Measurements from ENCODE around the gene NKD1.

NKD1 gene

DNA sequence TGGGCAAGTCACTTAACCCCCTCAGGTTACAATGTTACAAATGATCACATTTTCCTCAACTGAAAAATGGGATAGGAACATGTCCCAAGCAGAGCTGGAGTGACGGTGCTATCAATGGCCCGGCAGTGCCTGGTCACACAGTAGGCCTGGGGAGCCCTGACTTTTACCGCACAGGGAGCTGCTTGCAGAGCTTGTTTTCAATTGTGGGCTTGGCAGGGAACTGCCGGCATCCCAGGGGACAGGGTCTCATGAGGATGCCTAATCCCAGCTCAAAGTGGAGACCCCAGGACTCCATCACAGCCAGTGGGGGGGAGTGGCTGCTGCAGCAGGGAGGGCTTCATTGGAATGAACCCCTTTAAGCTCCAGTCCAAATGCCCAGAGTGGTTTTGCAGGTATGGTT is 121.5 kb downstream of the NKD1 start:
- no peaks in the 10 kb centered on the region; the same call in none of the 2 replicates for H3K9me3 ChIP-seq
- no peak overlapping the region for H3K4me3 ChIP-seq (ENCODE audit: low read depth, low read length)
- H3K36me3 ChIP-seq = no peaks in the 10 kb centered on the region
- DNase-seq = no peak
- H3K4me1 ChIP-seq = no peaks in the 10 kb centered on the region
- TF ChIP-seq, protein P1, sequence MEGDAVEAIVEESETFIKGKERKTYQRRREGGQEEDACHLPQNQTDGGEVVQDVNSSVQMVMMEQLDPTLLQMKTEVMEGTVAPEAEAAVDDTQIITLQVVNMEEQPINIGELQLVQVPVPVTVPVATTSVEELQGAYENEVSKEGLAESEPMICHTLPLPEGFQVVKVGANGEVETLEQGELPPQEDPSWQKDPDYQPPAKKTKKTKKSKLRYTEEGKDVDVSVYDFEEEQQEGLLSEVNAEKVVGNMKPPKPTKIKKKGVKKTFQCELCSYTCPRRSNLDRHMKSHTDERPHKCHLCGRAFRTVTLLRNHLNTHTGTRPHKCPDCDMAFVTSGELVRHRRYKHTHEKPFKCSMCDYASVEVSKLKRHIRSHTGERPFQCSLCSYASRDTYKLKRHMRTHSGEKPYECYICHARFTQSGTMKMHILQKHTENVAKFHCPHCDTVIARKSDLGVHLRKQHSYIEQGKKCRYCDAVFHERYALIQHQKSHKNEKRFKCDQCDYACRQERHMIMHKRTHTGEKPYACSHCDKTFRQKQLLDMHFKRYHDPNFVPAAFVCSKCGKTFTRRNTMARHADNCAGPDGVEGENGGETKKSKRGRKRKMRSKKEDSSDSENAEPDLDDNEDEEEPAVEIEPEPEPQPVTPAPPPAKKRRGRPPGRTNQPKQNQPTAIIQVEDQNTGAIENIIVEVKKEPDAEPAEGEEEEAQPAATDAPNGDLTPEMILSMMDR (IDR thresholded peaks at IDR 0.05; ENCODE audit: low read depth, low read length) = no peak
- H3K27me3 ChIP-seq = no peaks in the 10 kb centered on the region

DNA sequence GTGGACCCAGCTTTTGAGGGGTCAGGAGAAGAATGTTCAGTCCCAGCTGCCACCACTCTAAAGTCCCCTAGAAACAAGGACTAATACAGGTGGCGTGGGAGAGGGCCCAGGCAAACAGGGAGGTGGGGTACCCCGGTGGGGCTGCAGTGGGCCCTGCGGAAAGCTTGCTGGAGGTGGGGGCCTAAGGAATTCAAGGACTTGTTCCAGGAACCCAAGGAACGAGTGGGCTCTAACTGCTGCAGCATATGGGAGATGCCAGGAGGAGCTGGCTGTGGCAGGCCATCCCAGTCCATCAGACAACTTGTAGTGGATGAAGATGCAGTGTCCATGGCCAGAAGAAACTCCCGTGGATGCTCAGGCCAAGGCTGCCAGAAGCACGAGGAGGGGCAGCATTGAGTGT is 122.3 kb downstream of the NKD1 start:
- no peak for DNase-seq
- Histone ChIP-seq H3K27me3 (no peaks in the 10 kb centered on the region), H3K4me1 (no peaks in the 10 kb centered on the region), H3K36me3 (no peaks in the 10 kb centered on the region), H3K9me3 (no peaks in the 10 kb centered on the region; the same call in none of the 2 replicates), H3K4me3 (ENCODE audit: low read depth, low read length) (no peak overlapping the region)
- TF ChIP-seq, protein P1 (IDR thresholded peaks at IDR 0.05; ENCODE audit: low read depth, low read length) = no peak

DNA sequence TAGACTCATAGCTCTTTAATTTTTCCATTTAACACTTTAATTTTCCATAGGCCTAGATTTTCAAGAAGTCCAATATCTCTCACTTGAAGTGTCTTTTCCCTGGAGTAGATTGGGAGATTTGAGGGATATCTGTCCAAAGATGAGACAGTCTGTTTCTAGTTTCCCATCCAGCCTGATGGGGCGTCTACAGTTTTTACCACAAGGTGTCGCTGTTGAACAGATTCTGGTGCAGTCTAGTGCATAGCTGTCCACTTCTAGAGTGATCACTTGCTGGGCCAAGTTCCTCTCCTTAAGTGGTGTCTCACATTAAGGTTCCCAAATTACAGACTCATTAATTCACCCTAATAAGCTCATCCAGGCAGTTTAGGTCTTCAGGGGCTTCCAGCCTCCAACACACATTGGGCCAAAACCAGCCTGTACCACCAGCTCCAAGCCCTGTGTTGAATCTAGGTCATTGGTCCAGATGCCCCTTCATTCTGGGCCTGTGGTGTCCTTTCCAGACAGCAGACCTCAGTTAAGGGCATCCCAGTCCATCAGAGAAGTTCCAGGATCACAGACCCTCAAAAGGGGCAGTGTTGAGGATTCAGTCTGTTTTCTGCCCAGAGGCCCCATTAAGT is 123.6 kb downstream of the NKD1 start:
- Histone ChIP-seq H3K4me1 (no peaks in the 10 kb centered on the region), H3K9me3 (no peaks in the 10 kb centered on the region; the same call in none of the 2 replicates), H3K4me3 (ENCODE audit: low read depth, low read length) (no peak overlapping the region), H3K36me3 (no peaks in the 10 kb centered on the region), H3K27me3 (no peaks in the 10 kb centered on the region)
- DNase-seq = peak; percentile 51
- TF ChIP-seq, protein P1 (IDR thresholded peaks at IDR 0.05; ENCODE audit: low read depth, low read length) = peak; percentile 90

DNA sequence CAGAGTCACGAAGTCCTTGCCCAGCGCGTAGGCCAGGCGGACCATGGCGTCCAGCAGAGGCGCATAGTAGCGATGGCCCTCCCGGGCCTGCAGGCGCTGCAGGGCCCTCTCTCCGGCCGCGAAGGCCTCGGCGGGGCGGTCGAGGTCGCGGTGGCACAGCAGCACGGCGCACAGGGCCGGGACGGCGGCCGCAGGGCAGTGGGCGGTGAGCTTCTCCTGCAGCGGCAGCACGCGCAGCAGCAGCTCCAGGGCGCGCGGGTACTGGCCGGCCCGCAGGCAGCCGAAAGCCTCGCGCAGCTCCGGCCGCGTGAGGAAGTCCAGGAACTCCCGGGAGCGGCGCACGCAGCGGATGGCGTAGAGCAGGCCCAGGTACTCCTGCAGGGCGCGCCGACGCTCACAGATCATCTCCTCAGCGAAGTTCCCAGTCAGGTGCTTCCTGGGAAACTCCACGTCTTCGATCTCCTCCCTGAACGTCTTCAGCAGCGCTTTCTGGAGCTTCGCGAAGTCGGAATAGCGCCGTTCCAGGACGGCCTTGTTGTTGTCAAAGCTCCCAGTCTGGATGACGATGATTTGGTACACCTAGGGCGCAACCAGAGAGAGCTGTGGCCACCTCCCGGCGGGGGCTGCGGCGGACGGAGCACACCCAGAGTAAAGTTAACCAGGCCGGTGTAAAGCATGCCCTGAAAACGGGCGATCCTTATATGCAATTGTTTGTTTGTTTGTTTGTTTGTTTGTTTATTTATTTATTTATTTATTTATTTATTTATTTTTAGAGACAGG is 125.5 kb downstream of the NKD1 start:
- Histone ChIP-seq H3K9me3 (no peaks in the 10 kb centered on the region; the same call in none of the 2 replicates), H3K4me1 (no peaks in the 10 kb centered on the region), H3K36me3 (no peaks in the 10 kb centered on the region), H3K27me3 (no peaks in the 10 kb centered on the region), H3K4me3 (ENCODE audit: low read depth, low read length) (no peak overlapping the region)
- TF ChIP-seq, protein P1 (IDR thresholded peaks at IDR 0.05; ENCODE audit: low read depth, low read length) = no peak
- DNase-seq = no peak

DNA sequence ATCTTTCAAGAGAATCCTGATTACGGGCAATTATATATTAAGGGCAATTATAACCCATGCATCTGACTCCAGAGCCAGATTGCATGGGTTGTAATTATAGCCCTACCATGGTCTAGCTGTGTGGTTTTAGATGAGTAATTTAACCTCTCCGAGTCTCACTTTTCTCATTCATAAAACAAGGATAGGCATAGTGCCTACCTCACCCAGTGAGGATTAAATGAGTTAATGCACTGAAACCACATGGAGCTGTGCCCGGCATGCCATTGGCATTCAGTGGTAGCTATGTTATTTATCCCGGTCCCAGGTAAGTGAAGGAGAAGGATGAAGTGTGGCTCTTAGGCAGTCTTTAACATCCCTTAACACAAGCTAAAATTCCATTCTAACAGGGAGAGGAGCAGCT is 126.6 kb downstream of the NKD1 start:
- no peak for DNase-seq
- Histone ChIP-seq H3K27me3 (no peaks in the 10 kb centered on the region), H3K4me3 (ENCODE audit: low read depth, low read length) (no peak overlapping the region), H3K36me3 (no peaks in the 10 kb centered on the region), H3K4me1 (no peaks in the 10 kb centered on the region), H3K9me3 (no peaks in the 10 kb centered on the region; the same call in none of the 2 replicates)
- TF ChIP-seq, protein P1 (IDR thresholded peaks at IDR 0.05; ENCODE audit: low read depth, low read length) = no peak

Measured in BE2C (cell line).